ACC112 (cell line): ENCODE measurements around the gene CCN6.
A peak's percentile ranks its signal among the peaks of the same experiment; 100 is the strongest.
"Not testable (repeated sequence)": the region's sequence is repeated elsewhere in the genome, so short reads cannot be mapped to it uniquely, and the experiment has no call there.

ENCODE experiments used
- H2AFZ ChIP-seq: fragments of 200-600 bp; sonication (generic); one replicate; pipeline ENCODE4 v1.6.0; 2017; ENCODE audit warnings: antibody characterized with exemption, low read length; ENCODE audit not compliant: unreplicated experiment
- H3K27ac ChIP-seq: fragments of 200-600 bp; sonication (generic); 2 replicates; pipeline ENCODE4 v1.5.1; 2014; ENCODE audit warnings: low read depth, mild to moderate bottlenecking, antibody characterized with exemption, low read length, moderate library complexity
- H3K27me3 ChIP-seq: fragments of 200-600 bp; sonication (generic); 2 replicates; pipeline ENCODE4 v1.6.1; 2014; ENCODE audit warnings: mild to moderate bottlenecking, antibody characterized with exemption, low read length, moderate library complexity, mixed read lengths; ENCODE audit not compliant: insufficient read depth
- H3K36me3 ChIP-seq: fragments of 200-600 bp; sonication (generic); 2 replicates; pipeline ENCODE4 v1.6.1; 2016; ENCODE audit warnings: mild to moderate bottlenecking, antibody characterized with exemption, low read length, moderate library complexity, mixed read lengths; ENCODE audit not compliant: insufficient read depth
- H3K4me1 ChIP-seq: fragments of 200-600 bp; sonication (generic); one replicate; pipeline ENCODE4 v1.6.1; 2016; ENCODE audit warnings: low read length, mixed read lengths; ENCODE audit not compliant: insufficient read depth, unreplicated experiment, control insufficient read depth
- H3K4me3 ChIP-seq: fragments of 200-600 bp; sonication (generic); 2 replicates; pipeline ENCODE4 v1.5.1; 2014; ENCODE audit warnings: mild to moderate bottlenecking, low read depth, low read length
- H3K79me2 ChIP-seq: fragments of 200-600 bp; sonication (generic); one replicate; pipeline ENCODE4 v1.6.0; 2016; ENCODE audit warnings: low read length; ENCODE audit not compliant: control insufficient read depth, unreplicated experiment, insufficient read depth

CCN6 gene

GRCh38 chr6:112039431-112039770, 14.5 kb upstream of the CCN6 start:
- Histone ChIP-seq H3K36me3 (no peaks in the 10 kb centered on the region), H3K4me1 (peaks cover 69% of the 10 kb centered on the region), H3K27ac (peak overlapping the region; percentile 97), H3K27me3 (no peaks in the 10 kb centered on the region), H3K4me3 (no peak overlapping the region), H2AFZ (peak overlapping the region; percentile 63), H3K79me2 (no peaks in the 10 kb centered on the region)

GRCh38 chr6:112040956-112041355, 12.9 kb upstream of the CCN6 start:
- no peak overlapping the region for H2AFZ ChIP-seq
- no peaks in the 10 kb centered on the region for H3K79me2 ChIP-seq
- no peaks in the 10 kb centered on the region for H3K27me3 ChIP-seq
- no peaks in the 10 kb centered on the region for H3K36me3 ChIP-seq
- H3K27ac ChIP-seq = peak overlapping the region; percentile 97
- peaks cover 77% of the 10 kb centered on the region for H3K4me1 ChIP-seq
- H3K4me3 ChIP-seq = no peak overlapping the region

- Histone ChIP-seq H3K79me2 (no peaks in the 10 kb centered on the region), H2AFZ (peak overlapping the region; percentile 10), H3K27ac (peak overlapping the region; percentile 97)
These were observed 12.4 kb upstream of the CCN6 start for GRCh38 chr6:112041535-112041934.

GRCh38 chr6:112043032-112044007, 10.6 kb upstream of the CCN6 start:
- H3K4me1 ChIP-seq = peaks cover 60% of the 10 kb centered on the region
- no peaks in the 10 kb centered on the region for H3K79me2 ChIP-seq
- no peaks in the 10 kb centered on the region for H3K36me3 ChIP-seq
- peak overlapping the region; percentile 97 for H3K27ac ChIP-seq
- H3K4me3 ChIP-seq = peak overlapping the region; percentile 82
- H2AFZ ChIP-seq = peak overlapping the region; percentile 81
- no peaks in the 10 kb centered on the region for H3K27me3 ChIP-seq

More at GRCh38 chr6:112041535-112041934, 12.4 kb upstream of the CCN6 start:
- no peaks in the 10 kb centered on the region for H3K36me3 ChIP-seq
- H3K4me3 ChIP-seq = no peak overlapping the region
- H3K4me1 ChIP-seq = peaks cover 71% of the 10 kb centered on the region
- H3K27me3 ChIP-seq = no peaks in the 10 kb centered on the region

- Histone ChIP-seq H3K27me3 (no peaks in the 10 kb centered on the region), H2AFZ (no peak overlapping the region), H3K4me1 (peaks cover 57% of the 10 kb centered on the region), H3K36me3 (no peaks in the 10 kb centered on the region), H3K27ac (peak overlapping the region; percentile 97), H3K79me2 (no peaks in the 10 kb centered on the region), H3K4me3 (no peak overlapping the region)
These were observed 9.7 kb upstream of the CCN6 start for GRCh38 chr6:112044196-112044595.

GRCh38 chr6:112044856-112045255, 9.0 kb upstream of the CCN6 start:
- H3K36me3 ChIP-seq = no peaks in the 10 kb centered on the region
- H3K79me2 ChIP-seq = no peaks in the 10 kb centered on the region
- H3K4me1 ChIP-seq = peaks cover 53% of the 10 kb centered on the region
- peak overlapping the region; percentile 21; the same call in 1 of the 2 replicates for H3K4me3 ChIP-seq
- no peaks in the 10 kb centered on the region for H3K27me3 ChIP-seq
- peak overlapping the region; percentile 37 for H2AFZ ChIP-seq
- peak overlapping the region; percentile 97 for H3K27ac ChIP-seq

GRCh38 chr6:112047523-112047922, 6.4 kb upstream of the CCN6 start:
- not testable (repeated sequence) for H3K36me3 ChIP-seq, H3K27me3 ChIP-seq, H2AFZ ChIP-seq, H3K27ac ChIP-seq, H3K79me2 ChIP-seq, H3K4me3 ChIP-seq
- peaks cover 34% of the 10 kb centered on the region for H3K4me1 ChIP-seq

GRCh38 chr6:112049026-112049799, 4.7 kb upstream of the CCN6 start:
- Histone ChIP-seq H3K27ac (no peak overlapping the region), H3K4me3 (no peak overlapping the region), H3K27me3 (no peaks in the 10 kb centered on the region), H3K4me1 (peaks cover 25% of the 10 kb centered on the region), H2AFZ (no peak overlapping the region), H3K36me3 (no peaks in the 10 kb centered on the region), H3K79me2 (no peaks in the 10 kb centered on the region)

- Histone ChIP-seq H3K36me3 (no peaks in the 10 kb centered on the region), H3K4me3 (no peak overlapping the region), H3K4me1 (peaks cover 17% of the 10 kb centered on the region), H2AFZ (no peak overlapping the region), H3K79me2 (no peaks in the 10 kb centered on the region), H3K27me3 (no peaks in the 10 kb centered on the region), H3K27ac (no peak overlapping the region)
These were observed 3.9 kb upstream of the CCN6 start for GRCh38 chr6:112049996-112050395.

GRCh38 chr6:112050429-112050828, 3.5 kb upstream of the CCN6 start:
- Histone ChIP-seq H2AFZ (no peak overlapping the region), H3K27me3 (no peaks in the 10 kb centered on the region), H3K4me1 (peaks cover 13% of the 10 kb centered on the region), H3K27ac (no peak overlapping the region), H3K4me3 (no peak overlapping the region), H3K79me2 (no peaks in the 10 kb centered on the region), H3K36me3 (no peaks in the 10 kb centered on the region)
